NCI-H460 (cell line): ENCODE results near the gene BRINP2. TPM values are rescaled to one million over a fixed set of nuclear protein-coding genes. Genes with fewer than 3 reads are reported as not detected.

Experiments used
- DNase-seq: peaks from one replicate; pipeline ENCODE4 v3.0.0-alpha.2; 2016; ENCODE audit warnings: low read depth; ENCODE audit errors: extremely low read depth
- total RNA-seq: library from RNA; depleted of rRNA; stranded (reverse); fragments of >200 nt; shearing (Covaris generic); gene quantifications from 2 replicates; pipeline ENCODE4 v1.2.3, GENCODE V29; 2014

The BRINP2 gene
- total RNA-seq, 1 experiment from 2014 or later, result 1.2 TPM

DNA sequence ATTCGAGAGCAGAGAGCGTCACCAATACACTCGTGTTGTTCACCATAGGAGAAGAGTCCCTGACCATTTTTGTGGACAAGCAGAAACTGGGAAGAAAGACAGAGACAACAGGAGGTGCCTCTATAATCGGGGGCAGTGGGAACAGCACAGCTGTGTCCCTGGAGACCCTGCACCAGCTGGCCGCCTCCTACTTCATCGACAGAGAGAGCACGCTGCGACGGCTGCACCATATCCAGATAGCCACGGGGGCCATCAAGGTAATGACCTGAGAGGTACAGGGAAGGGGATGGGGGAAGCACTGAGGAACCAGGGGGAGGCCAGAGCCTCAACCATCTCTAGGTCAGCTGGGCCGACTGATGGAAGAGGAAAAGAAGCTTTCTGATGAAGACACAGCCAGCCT, 86.4 kb downstream of the BRINP2 start:
- DNase-seq, result no peak

DNA sequence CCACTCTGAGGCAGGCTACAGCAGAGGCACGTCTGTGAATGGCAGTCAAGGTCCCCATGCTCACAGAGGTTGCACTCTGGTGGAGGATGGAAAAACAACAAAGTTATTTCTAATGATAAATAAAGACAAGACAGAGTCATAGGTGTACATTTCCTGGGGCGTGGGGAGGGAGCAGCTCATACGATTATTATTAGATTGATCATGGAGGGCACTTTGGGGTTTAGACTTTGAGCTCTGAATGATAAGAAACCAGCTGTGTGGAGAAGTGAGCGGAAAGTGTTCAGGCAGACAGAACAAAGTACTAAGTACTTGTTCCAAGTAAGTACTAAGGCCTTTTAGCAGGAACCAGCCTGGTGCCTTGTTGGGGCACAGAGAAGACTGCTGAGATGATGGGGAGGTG, 86.8 kb downstream of the BRINP2 start:
- DNase-seq, result no peak

DNA sequence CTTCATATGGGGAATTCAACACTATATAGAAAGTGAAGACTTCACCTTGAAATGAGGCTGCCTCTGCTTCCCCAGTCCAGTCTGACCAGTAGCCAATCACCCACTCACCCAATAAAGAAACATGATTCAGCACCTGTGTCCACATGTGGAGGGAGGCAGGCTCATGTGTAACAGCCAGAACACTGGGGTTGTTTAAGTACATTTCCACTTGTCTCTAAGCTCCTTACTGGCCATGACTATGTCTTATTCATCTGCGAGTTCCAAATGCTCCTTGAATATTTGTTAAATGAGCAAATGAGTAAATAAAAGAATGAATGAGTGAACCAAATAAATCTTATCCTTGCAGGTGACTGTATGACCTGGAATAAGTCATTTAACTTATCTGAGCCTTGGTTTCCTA, 100.1 kb downstream of the BRINP2 start:
- no peak for DNase-seq

DNA sequence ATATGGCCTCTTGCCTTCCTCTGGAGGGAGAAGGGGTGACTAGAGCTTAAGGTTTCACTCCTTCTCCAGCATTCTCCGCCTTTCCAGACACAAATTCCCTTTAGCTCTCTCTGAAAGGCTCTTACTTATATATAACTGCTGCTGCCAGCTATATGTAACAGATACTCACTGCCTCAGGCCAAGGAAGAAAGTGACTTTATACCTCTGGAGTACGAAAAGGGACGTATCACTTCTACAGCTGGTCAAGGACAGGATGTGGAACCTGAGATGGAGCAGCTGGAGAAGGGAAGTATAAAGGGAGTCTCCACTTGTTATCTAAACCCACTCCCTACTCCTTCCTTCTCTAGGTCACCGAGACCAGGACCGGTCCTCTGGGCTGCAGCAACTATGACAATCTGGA, 102.4 kb downstream of the BRINP2 start:
- no peak for DNase-seq

DNA sequence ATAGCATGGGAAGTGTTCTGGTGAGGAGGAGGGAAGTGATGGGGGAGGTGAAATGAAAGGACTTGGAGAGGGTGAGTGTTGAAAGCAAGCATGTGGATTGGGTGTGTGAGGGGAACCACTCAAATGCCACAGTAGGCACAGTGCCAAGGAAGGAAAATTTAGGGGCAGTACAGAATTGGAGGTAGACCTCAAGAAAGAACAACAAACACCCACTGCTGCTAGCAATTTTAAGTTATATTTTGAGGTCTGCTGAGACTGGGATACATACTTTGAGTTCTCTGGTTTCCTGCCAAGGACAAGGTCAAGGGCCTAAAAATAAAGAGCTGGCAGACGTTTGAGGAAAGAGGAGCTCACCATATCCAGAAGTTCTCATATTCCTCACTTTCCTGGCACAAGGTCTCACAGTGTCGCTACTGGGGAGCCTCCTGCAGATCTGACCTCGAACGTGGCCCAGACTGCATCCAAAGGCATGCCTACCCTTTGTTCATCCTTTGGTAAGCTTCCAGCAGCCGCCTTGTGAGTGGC, 104.0 kb downstream of the BRINP2 start:
- DNase-seq, result no peak

DNA sequence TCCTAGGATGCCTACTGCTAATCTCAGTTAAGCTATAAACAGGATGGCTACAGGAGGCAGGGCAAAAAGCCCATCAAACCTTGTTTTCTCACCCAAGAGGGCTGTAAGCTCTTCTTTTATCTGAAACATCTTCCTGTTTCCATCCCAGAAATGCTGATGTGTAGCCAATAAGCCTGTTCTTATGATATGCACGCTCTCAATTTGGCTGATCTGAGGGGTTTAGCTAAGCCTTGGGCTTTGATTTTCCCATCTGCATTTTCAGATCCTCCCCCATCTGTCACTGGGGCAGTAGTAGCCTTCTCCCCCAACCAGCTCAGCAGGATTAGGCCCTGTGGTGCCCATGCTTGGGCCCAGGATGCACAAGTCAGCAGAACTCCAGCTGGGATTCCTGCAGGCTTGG, 105.0 kb downstream of the BRINP2 start:
- DNase-seq, result no peak

DNA sequence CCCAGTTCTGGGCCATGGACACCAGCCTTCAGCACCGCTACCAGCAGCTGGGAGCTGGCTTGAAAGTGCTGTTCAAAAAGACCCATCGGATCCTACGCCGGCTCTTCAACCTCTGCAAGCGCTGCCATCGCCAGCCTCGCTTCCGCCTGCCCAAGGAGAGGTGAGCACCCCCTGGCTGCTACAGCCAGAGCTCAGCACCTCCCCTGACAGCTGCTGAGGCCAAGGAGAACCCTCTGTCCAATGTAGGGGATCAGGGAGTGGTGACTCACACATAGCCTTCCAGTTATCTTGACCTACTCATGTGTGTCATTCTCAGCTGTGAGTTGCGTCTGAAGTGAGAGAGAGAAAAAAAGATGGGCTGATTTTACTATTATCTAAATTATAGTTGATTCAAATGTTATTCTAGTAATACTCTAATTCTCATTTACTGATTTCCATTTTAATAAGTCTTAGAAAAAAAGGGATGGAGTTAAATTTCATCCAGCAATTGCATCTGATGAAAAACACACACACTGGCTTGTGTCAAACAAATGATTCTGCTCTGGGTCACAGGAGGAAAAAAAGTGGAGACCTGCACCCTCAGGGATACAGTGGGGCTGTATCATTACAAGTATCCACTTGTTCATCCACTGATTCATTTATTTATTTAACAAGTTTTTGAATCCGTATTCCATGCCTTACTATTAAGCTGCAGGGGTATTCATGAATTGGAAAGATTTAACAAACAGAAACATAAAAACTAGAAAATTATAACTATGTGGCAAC, 108.0 kb downstream of the BRINP2 start:
- DNase-seq, result no peak

DNA sequence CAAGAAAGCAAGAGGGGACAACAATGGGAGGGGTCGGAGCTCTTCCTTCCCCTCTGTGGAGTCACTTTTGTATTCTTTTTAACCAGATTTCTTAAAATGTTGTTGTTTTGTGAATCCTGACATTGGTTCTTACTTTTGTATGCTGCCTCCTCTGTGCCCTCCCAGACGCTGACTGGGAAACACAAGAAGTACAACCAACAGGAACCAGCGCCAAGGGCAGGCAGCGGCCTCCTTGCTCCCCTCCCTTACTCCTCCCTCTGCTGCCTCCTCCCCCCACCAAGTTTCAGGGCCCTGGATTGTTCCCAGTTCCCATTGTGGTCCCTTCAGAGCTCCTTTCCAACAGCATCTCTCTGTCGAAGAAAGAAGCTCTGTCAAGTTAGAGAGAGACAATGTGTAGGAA, 111.1 kb downstream of the BRINP2 start:
- DNase-seq, result no peak

DNA sequence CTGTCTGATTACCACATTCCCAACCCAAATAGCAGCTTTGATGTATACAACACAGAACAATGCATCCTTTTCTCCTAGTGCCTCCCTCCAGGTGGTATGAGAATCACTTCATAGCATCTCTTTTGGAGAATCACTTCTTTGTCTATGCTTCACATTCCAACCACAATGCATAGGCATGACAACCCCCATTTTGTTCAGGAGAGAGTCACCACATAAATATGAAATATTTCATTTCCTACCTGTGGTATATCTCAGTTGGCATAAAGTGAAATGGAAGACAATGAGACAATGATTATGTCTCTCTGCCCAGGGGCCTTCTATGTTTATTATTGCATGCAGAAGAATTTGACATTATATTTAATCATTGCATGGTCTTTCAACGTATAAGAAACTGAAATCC, 112.2 kb downstream of the BRINP2 start:
- no peak for DNase-seq

DNA sequence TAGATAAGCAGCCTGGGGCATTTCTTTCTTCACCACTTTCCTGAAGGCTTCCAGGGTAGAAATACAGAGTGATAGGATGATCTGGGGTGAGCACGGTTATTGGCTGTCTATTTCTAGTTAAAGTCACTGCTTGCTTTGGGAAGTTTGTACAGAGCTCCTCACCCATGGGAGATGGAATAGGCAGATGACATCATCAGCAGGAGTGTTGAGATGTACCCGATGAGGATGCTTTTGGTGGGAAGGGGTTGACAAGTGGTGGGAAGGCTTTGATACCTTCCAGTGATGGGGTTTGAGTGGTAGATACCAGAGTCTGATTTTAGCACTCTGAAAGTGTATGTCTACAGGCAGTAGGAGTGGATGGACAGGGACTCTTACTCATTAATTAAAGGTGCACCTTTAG, 112.6 kb downstream of the BRINP2 start:
- DNase-seq, result no peak

DNA sequence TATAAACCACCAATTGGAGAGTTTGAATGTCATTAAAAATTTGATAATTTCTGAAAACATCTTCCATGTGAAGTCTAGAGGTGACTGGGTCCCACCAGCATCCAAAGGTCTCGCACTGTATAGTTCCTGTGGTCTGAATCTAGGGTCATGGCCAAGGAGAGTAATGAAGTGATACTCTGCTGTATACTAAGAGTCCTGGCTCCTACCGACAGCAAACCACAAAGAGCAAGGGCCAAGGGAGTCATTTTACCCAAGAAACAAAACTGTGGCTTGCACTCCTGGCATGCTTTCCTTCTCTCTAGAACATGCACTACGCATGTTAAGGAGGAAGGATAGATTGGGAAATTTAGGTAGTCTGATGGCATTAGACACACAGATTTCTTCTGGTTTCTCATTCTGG, 115.6 kb downstream of the BRINP2 start:
- DNase-seq, result no peak

DNA sequence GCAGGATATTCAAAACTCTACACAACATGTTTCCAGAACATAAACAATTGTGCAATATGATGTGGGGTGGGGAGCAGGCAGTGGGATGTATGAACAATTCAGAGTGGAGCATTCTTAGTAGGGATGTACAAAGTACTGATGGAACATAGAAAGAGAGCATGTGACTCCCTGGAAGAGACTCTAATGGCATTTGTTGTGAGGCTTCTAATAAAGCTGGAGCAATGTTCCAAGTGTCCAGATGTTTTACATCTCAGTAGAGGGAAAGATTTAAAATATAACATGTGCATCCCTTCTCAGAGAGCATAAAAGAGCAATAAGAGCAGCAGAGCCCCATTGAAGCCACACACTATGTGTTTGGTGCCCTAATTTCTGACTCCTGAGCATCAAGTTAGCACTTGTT, 116.5 kb downstream of the BRINP2 start:
- no peak for DNase-seq

DNA sequence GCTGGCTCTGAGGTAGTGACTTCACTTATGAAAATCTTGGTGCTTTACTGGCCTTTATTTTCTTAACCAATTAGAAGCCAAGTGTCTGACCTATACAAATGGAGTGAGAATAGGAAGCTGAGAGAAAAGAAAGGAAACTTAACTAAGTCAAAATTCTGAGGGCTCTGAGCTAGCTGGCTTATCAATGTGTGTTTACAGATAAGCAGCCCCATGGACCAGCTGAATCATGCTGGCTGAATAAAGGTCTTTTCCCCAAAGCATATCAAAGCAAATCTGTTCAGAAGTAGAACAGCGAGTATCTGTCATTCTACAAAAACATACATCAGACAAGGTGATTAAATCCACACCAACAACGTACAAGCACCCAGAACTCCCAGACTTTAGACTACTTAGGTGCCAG, 117.2 kb downstream of the BRINP2 start:
- DNase-seq, result no peak

DNA sequence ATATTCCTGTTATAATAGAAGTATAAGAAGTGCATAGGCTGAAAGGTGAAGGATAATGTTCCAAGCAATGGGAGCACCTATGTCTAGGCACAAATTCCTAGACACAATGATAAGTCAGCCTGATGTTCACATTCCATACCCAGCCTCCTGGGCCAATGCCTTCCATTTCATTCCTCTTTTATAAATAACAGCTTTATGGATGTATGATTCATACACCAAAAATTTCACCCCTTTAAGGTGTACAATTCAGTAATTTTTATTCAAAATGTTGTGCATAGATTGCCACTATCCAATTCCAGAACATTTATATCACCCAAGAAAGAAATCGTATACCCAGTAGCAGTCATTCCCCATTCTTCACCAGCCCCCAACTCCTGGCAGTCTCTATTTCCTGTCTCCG, 118.8 kb downstream of the BRINP2 start:
- no peak for DNase-seq

DNA sequence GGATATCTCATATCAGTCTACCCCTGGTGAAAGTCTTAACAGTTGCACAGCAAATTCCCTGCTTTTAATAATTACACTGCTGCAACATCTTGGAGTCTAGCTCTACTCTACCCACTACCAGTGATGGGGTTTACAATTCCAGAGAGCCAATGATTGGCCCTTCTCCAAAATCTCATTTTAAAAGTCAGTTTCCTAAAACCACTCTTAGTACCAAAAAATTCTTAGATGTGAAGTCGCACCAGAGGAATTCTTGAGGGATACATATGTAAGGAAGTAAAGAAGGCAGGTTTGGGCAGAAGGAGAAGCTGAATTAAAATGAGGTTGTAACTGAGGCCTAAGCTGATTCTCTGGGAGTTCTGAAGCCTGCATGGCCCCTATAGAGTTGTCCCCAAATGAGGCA, 129.7 kb downstream of the BRINP2 start:
- DNase-seq, result no peak

DNA sequence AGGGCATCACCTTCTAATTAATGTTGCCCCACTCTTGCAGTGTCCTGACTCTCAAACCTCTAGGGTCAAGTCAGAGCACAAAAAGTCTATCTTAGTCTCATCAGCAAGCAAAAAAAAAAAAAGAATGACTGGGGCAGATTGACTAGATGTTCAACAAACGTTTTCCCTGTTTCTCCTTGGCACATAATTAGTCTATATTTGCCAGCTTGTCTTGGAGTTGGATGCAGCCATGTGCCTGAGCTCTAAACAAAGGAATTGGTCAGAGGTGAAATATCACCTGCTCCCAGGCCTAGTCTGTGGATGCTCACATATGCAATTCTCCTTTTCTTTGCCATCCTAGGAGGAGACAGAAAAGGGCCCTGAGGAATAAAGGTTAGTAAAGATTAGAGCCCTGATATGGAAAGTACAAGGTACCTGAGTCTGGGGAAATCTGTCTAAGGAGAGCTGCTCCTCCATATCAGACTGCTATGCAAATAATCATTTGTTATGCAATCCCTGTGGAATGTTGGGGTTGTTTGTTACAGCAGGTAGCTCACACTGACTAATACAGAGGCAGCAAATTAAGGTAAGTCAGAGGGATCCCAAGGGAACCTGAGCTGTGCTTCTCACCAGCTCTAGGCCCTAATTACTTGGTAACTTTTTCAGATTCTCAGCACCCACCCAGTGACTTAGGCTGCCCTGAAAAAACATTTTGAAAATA, 130.8 kb downstream of the BRINP2 start:
- no peak for DNase-seq

DNA sequence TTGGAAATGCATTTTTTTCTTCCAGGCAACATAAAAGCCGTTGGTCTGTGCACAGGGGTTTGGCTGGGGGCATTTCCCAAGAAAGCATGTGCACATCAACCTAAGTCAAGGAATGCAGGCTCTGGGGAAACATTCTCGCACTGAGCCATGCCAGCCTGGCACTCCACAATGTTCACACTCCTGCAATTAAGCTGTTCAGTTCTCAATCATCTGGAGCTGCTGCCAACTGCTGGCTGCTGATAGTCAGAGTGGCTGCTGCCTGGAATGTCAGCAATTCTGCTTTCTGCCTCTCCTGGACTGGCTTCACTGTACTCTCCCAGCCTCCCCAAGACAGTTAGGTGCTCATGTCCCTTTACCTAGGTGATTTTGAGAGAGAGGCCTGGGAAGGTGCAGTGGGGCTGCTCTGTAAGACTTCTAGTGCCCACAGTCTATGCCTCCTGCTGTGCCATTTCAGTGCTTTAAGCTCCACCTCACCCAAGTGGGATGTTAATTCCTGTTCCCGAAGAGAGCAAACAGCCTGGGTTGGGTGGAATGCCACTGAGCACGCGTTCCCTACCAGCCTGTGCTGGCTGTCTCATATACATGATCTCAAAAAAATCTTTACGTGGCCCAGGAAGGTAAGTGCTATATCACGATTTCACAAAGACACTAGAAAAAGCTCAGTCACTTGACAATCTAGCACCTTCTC, 131.7 kb downstream of the BRINP2 start:
- DNase-seq, result no peak

DNA sequence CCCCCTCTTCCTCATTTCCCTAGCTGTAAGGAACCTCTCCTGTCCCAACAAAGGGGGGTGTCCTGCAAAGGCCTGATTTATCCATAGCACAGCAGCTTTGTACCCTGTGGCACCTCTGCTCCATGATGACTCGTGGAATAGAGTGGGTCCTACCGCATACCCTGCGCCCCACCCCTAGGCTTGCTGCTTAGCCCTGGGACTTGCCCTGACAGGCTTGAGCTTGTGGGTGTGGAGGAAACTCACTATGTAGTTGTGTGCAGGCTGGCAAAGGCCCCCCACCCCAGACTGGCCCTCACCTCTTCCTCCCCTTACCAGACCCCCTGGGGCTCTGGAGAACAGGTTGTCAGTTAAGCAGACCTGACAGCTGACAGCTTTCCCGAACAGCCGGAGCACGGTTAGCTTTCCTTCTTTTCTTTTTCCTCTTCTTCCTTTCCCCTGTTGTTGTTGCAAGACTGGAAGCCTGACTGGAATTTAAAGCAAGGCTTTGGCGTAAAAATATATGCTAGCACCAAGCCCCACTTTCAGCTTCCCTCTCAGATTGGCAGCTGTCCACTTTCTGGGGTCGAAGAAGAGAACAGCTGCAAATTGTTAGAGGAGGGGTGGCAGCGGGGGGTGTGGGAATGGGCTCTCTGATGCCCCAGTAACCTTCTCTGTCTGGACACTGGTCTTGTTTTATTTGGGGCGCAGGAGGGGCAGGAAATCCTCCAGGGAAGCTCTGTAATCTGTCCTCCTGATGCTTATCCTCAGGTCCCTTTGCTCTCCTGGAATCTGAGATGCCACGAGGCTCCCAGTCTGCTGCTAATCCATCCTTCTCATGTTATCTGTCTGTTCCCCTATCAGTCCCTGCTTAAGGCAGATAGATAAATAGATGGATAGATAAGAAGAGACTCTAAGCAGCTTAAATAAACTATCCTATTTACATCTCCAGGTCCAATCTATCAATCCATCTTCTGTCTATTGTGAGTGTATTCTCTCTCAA, 134.6 kb downstream of the BRINP2 start:
- DNase-seq, result no peak

DNA sequence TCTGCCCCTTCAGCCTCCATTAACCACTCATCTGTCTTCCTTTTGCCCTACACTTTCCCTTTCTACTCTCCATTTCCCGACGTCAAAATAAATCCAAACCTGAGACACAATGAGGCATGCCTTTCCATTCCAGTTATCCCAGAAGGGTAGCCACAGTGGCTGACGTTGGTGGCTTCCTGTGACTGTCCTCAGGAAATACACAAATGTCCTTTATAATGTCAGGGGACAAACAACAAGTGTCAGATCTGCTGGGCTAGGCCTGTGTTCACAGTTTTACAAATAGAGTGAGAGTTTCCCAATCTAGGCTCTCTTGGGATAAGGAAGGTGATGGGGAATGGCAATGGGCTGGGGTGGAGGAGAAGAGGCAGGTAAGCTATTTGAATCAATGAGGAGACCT, 135.3 kb downstream of the BRINP2 start:
- DNase-seq, result no peak

DNA sequence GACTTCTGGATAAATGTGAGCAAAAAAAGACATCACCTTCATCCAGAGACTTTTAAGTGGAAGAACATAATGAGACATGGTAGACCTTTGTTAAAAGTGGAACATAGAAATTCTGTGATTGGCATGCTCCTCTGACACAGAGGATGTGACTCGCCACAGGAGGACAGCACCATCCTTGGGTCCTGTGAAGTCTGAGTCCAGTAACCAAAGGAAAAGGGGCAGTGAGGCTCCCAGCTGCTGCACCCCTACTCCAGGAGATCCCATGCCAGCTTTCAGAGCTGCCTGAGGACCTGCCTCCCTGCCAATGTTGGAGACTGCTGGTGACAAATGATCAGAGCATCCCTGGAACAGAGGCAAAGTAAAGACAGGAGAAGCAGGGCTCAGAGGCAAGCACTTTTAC, 136.2 kb downstream of the BRINP2 start:
- DNase-seq, result no peak

DNA sequence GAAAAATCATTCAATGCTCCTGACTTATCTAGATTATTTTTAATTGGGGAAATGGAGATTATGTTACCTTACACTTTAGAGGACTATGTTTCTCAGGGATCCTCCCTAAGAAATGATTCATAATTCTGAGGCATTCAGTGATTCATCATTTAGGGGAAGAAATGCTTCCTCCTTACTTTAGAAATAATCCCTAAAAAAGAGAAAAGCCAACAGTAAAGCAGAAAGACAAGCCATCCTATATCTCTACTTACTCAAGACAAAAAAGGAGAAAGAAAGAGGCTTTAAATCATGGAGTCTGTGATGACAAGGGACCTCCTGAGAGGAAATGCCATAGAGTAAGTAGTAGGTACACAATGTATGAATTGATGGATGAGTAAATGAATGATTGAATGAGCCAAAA, 137.0 kb downstream of the BRINP2 start:
- DNase-seq, result no peak
